NCI-H146 treated with DMSO at 0.1 percent for 48 hours (cell line): ENCODE data around the gene BMP8B.
A peak's percentile ranks its signal among the peaks of the same experiment; 100 is the strongest.

Experiments
- DNase-seq: peaks from one replicate; lab custom pipeline; 2025; ENCODE audit not compliant: unreplicated experiment; lab: John Stamatoyannopoulos, UW

BMP8B gene

DNA sequence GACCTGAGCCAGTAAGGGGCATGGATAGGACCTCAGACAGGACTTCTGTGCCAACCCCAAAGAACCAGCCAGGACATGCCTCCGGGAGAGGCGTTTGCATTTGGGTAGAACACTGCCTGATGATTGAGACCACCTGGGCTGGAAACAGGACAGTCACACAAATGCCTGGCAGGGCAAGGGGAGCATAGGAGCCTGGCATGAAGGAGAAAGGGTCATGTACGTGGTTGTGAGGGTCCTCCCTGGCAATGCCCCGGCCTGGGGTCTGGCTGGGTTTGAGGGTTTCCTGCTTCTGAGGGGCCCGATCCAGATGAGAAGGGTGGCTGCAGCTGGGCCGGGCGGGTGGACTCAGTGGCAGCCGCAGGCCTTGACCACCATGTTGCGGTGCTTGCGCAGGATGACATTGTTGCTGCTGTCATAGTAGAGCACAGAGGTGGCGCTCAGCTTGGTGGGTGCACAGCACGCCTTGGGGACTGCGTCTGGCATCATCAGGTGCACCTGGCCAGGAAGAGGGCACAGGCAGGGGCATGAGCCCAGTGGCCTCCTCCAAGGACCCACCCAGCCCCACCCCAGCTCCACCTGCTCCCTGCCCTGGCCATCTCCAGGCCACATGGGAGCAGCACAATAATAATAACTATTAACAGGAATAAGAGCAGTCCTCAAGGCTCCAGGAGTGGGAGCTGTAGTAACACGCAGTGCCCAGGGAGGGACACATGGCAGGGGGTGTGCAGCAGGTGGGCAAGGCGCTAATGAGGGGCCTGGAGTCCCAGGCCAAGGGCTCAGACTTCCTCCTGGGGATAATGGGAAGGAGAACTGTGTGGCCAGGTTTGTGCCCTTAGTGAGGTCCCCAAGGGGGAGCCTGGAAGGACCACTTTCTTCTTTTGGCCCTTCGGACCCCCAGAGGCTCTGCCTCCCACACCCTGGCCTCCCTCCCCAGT lies 28.3 kb downstream of the BMP8B start:
- no peak for DNase-seq

DNA sequence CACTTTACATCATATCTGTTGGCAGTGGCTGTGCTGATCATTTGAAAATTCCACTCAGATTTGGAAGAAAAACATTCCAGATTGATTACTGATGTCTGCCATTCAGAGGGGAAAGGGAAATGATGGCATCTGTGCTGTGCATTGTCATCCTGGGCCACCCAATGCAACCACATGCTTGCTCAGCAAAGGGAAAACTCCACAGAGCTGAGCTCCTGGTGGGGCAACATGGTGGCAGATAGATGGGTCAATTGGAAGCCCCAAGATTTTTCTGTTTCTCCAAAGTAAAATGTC lies 29.3 kb downstream of the BMP8B start:
- DNase-seq, result no peak

DNA sequence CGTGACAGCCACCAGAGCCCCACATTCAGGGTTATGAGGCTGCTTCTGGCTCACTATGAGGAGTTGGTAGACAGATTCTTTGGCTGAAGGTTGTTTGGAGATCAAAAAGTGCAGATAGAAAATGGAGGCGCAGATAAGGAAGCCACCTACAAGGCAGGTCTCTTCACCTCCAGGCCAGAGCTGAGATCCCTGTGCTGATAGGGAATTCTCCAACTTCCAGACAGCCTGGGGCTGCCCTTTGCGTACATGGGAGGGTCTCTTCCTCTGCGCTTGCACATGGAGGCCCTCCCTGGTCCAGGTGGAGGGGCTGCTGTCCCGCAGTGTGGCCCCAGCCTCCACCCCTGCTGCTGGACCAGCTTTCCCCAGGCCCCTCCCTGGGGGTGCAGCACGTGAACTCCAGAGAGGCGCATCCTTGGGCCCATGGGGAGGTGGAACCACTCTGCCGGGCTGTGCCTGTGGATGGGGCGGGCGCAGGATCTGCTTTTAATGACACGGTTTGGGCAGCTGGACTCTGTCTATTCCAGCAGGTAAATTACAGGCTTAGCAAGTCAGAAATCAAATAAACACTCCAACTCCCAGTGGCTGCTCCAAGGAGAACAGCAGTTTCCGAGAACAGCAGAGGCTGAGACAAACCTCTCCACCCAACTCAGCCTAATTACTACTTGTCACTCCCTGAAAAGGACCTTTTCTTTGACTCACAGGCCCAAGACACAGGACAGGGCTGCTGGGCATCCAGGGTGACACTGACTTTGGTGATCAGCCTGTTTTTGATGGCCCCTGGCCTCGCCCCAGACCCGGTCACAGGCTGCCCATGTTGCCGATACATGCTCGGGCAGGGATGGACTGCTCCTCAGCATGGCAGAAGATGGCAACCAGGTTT lies 29.9 kb downstream of the BMP8B start:
- DNase-seq, result no peak

DNA sequence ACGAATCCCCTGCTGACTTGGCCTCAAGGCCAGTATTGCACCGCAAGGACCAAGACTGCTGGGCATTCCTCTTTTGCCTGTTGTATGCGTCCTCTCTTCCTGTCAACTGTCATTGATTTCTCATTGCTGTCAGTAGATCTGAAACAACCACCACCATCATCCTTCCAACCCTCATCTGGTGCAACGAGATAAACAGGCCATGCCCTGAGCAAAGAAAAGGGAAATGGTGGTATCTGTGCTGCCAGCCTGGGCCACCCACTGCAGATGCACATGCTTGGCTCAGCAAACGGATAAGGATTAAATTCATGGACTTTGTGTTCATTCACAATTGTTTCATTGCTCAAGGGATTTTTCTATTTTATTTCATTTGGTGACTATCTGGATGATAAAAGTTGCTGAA lies 31.2 kb downstream of the BMP8B start:
- no peak for DNase-seq

DNA sequence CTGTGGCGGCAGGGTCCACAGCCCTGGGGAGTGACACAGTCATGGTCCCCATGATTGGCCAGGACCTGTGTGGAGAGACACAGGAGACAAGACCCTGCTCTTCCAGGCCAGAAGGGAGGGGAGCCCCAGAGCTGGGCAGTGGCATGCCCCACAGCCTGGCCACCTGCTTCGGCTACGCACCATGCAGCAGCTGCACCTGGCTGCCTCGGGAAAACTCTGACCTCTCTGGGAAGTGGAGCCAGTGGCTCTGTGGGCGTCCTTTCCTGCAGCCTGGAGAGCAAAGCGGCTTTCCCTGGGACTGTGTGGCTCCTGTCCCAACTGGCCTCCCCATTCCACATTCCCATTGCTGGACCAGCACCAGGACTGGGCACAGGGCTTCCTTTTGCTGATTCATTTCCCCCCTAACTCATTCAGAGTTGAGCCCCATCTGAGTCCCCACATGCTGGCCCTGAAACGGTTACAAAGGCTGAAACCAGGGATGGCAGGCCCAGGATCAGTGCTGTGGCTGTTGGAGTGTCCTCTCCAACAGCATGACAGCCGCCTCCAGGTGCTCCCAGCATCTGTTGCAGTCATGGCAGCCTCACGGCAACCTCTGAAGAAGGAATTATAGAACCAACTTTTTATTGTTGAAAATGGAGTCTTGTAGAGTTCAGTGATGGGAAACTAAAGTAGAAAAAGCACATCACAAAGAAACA lies 32.6 kb downstream of the BMP8B start:
- no peak for DNase-seq

DNA sequence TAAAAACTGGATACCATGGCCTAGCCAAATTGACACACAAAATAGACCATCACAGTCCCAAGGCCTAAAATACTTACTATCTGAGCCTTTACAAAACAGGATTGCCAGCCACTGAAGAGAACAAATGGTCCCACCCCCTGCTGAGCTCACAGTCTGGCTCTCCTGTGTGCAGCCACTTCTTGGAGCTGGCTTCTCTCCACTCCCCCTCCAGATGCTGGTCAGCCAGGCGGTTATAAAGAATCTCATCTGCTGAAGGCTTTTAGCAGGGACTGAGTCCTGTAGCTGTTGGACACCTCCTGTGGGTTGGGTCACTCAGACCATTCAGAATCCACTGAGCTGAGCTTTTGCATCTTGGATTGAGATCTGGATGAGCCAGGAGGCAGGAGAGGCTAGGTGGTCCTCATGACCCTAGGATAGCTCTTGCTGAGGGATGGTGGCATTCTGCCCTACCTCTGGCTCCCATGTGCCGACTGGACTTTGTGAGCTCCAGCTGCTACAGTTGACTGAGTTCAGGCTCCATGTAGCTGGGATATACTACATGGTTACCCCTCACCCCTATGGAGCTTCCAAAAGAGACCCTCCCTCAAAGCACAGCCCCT lies 33.7 kb downstream of the BMP8B start:
- DNase-seq, result no peak

DNA sequence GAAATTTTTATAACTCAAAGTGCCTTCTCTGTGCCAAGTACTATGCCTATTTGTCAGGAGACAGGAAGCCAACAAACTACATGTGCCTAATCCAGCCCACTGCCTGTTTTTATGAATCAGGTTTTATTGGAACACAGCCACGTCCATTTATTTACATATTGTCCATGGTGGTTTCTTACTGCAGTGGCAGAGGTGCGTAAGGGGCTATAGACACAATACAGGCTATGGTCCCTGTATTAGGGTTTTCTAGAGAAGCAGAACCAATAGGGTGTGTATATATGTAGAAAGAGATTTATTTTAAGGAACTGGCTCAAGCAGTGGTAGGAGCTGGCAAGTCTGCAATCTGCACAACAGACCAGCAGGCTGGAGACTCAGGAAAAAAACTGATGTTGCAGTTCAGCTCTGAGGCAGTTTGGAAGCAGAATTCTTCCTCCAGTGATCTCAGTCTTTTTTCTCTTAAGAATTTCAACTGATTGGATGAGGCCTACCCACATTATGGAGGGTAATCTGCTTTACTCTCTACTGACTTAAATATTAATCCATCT lies 34.6 kb downstream of the BMP8B start:
- no peak for DNase-seq

DNA sequence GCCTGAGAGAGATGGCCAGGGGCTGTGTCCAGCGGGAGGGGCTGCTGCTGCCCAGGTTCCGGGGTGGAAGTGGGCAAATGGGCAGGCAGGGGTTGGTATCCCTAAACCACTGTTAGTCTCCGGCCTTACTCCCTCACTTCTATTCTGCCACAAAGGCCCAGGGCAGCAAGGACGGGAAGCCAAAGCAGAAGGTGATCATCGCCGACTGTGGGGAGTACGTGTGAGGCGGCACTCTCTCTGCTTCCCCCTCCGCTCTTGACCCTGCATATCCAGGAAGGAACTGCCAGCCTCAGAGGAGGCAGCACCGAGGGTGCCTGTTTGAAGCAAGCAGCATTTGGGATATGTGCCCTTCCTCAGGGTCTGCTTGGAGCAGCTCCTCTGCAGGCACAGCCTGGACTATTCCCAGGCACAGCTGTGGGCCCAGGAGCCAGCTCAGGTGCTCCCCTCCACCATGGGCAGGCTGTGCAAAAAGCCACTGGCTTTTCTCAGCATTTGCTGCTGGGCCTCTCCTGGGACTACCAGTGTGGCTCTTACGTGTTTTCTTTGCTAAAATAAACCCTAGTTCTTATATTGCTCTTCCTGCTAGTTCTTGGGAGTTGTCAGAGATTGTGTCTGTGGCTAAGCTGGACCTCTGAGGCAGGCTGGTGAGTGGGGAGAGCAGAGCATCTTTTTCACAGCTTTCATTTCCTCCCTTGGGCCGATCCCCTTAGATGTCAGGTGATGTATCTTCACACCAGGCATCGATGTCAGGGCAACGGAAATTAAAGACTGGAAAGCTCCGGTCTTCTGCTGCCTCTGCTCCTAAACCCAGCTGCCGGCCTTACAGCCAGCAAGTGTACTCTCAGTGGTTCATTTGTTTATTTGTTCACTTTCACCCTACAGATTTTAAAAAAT lies 35.3 kb downstream of the BMP8B start:
- no peak for DNase-seq

DNA sequence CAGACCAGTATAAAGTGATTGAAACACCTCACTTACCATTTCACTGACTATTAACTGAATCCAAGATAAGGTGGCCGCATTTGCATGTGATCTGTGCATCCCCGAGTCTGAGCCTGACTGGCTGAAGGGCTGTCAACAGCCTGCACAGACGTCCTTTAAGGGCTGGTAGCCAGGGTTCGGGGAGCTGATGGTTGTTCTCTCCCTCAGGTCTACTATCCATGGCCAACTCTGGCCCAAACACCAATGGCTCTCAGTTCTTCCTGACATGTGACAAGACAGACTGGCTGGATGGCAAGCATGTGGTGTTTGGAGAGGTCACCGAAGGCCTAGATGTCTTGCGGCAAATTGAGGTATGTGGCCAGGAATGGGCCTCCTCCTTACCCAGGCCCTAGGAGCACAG lies 36.0 kb downstream of the BMP8B start:
- DNase-seq, result no peak

DNA sequence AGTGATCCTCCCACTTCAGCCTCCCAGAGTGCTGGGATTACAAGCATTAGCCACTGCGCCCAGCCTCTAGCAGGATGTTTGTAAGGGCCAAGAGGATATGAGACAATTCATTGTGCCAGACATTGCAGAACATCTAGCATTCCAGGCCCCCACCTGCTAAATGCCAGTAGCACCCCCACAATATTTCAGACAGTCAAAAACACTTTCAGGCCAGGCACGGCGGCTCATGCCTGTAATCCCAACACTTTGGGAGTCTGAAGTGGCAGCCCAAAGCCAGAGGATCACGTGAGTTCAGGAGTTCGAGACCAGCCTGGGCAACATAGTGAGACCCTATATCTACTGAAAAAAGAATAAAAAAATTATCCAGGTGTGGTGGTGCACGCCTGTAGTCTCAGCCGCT lies 37.1 kb downstream of the BMP8B start:
- no peak for DNase-seq

DNA sequence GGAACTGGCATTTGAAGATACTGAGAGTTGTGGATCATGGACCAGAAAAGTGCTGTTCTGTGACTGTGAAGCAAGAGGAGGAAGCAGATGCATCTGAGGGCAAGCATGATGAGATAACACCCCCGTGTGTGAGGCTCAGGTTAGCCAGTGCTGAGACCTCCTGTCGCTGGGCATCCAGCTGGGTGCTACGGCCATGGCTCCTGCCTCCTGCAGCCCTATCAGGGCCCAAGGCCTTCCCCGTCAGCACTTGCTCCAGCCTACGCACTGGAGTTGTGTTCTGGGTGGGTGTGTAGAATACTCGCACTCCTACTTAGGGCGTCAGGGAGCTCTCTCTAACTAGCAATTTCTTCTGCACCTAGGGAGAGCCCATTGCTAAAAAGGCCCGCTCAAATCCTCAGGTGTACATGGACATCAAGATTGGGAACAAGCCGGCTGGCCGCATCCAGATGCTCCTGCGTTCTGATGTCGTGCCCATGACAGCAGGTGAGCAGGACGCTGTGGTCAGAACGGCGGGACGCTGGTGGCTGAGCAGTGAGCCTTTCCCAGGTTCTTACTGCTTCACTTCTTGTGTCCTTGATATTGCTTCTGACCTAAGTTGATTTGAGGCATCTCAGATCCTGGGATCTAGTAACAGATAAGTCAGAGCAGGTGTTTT lies 43.5 kb downstream of the BMP8B start:
- no peak for DNase-seq

DNA sequence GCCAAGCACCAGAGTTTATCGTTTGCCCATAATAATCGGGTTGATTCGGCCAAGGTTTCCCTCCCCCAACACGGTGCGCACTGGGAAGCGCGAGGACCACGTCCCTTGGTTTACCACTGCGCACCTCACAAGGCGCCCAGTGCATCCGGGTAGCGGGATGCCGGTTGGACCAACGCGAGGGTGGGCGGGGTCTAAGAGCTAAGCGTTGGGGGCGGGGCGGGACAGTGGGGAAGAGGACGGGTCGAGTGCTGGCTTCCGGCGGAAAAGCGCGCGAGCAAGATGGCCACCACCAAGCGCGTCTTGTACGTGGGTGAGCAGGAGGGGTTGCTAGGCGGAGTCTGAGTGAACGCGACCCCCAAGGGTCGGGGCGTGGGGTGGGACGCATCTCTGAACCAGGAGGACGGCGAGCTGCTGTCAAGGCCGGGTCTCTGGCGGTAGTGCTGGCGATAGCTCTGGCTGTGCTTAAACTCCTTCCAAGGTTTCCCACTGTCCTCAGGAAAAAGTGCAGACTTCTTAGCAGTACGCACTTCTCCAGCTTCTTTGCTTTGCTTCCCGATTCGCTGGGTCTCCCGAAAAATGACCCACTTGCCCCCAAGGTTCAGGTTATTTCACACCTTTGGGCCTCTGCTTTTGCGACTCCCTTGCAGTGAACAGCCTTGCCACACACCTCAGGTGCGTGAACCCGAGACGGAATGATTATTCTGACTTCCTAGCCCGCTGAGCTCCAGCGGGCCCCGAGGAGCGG lies 49.9 kb downstream of the BMP8B start, which contains the start of gene PPIE:
TSS of gene PPIE (plus strand) at position 261 of the 745 bp plus-strand sequence. CDS start at position 280, 19 bp downstream.
- DNase-seq, result peak; percentile 40

DNA sequence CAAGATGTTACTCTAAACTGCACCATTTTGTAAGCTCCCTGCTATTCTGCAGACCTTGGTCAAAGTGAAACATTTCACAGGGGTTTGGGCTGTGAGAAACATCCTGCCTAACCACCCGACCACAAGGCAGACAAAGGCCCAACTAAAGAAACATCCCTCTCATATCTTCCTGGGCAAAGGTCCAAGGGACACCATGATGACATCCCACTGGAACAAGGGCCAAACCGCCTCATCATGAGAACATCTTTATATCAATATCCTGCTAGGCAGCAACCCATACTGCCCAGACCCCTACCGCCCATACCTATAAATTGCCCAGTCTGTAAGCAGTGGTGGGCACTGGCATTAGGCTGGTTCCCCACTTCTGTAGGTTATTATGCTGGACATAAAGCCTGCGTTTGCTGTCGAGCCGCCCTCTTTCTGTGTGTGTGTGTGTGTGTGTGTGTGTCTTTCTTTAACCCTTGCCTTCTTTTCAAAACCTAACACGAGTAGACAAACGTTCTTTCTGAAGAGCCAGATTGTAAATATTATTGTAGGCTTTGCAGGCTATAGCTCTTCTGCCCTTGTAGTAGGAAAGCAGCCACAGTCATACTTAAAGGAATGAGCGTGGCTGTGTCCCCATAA lies 51.0 kb downstream of the BMP8B start:
- DNase-seq, result no peak

DNA sequence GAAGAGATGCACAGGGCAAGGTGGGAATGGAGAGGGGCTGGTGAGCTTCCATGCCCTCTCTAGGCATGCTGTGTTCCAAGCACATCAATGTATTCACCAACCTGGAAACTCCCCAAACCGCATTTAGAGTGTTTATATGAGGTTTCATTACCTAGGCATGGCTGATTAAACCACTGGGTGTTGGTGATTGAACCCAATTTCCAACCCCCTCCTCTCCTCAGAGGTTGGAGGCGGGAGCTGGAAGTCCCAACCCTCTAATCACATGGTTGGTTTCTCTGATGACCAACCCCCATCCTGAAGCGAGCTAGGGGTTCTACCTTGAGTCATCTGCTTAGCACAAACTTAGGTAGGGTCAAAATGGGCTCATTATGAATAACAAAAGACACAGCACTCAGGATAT lies 52.9 kb downstream of the BMP8B start:
- no peak for DNase-seq

DNA sequence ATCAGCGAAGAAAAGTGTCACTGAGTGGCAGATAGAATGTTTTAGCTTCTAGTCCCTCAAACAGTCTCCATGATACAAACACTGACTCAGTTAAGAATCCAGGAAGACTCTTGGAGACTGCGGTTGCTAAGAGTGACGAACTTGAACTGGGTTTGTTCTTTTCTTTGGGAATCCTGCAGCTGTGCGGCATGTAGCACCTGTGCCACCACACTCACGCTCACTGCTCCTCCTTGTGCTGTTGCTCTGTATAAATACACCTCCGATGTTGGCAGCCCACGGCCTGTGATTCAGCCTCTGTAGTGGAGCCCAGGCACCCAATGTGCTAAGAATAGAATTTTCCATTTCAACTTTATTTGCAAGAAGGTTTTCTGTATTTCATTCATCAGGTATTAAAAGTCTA lies 55.5 kb downstream of the BMP8B start:
- no peak for DNase-seq

DNA sequence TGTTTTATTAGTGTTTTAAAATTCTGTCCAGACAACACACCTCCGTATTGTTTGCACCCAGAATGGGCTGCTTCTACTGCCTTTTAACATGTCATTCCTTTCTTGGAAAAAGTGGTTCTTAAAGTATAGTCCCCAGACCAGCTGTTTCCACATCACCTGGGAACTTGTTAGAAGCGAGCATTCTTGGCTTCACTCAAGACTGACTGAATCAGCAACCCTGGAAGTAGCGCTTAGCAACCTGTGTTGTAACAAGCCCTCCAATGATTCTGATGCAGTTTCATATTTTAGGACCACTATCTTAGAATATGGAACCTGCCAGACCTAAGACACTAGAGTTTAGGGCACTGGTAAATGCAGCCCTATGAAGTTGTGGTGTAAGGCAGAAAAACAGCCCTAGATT lies 55.9 kb downstream of the BMP8B start:
- DNase-seq, result no peak

DNA sequence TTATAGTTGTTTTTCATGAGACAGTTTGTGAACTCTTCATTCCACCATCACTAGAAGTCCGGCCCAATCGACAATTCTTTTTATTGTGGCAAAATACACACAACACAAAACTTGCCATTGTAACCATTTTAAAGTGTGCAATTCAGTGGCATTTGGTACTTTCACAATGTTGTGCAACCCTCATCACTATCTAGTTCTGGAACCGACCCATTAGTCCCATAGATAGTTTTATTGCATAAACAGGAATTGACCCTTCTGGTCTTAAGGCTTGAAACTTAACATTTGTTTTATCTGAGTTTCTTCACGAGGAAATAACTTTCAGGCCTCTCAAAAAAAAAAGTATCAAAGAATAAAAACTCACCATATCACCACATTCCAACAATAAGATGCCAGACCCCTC lies 58.8 kb downstream of the BMP8B start:
- DNase-seq, result no peak

DNA sequence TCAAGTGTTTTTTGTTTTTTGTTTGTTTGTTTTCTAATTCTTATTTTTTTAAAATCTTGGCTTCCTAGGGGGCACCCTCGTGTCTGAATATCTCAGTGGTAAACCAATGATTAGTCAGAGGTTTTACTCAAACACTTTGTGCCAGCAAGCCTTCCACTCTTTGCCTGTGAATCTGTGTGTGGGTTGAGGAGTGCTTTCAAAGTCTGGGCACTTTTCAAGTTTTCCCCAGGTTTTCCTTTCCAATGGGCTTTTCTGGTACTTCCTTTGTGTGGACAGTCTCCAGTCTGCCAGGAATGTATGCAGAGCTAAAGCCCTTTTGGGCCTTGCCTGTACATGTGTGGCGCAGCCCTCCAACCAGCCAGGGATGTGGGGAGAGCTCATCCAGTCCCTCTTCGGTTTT lies 59.6 kb downstream of the BMP8B start:
- no peak for DNase-seq
